BE2C (cell line): Measurements from ENCODE around the gene PALD1.

Experiments used
- DNase-seq: peaks from one replicate; pipeline ENCODE4 v3.0.0-alpha.2; 2020
- H3K27me3 ChIP-seq: fragments of 250-450 bp; sonication (Bioruptor Pico); 2 replicates; pipeline ENCODE4 v1.5.1; 2020; ENCODE audit warnings: mild to moderate bottlenecking
- H3K36me3 ChIP-seq: fragments of 250-450 bp; sonication (Bioruptor Pico); 2 replicates; pipeline ENCODE4 v1.5.1; 2020; ENCODE audit warnings: mild to moderate bottlenecking
- H3K4me1 ChIP-seq: fragments of 250-450 bp; sonication (Bioruptor Pico); 2 replicates; pipeline ENCODE4 v1.5.1; 2020
- H3K4me3 ChIP-seq: 2 replicates; pipeline ENCODE4 v1.5.1; 2011; ENCODE audit warnings: low read depth, low read length
- H3K9me3 ChIP-seq: fragments of 250-450 bp; sonication (Bioruptor Pico); 2 replicates; pipeline ENCODE4 v1.5.1; 2020
- TF ChIP-seq, protein P1 (sequence below): IDR thresholded peaks from 2 replicates; pipeline ENCODE4 v1.5.1; 2012; ENCODE audit warnings: mild to moderate bottlenecking, low read depth, low read length

PALD1 gene

DNA sequence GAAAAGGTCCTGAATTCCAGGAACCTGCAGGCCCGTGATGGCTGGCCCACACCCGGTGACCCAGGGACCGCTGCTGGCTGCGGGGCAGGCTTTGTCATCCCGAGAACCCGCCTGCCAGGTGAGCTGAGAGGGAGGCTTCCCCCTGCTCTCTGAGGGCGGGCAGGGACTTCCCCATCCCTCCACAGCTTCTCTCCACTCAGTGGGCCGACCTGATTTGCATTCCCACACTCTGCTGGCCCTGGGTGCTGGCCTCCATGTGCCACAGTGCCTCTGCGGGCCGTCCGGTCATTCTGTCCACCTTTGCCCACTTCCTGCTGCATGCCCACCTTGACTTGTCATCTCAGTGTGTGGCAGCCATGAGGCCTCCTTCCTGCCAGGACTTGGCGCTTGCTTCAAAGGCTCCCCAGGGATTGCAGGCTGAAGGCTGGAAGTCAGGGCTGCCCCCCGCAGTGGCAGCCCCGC lies 35.3 kb downstream of the PALD1 start:
- Histone ChIP-seq H3K27me3 (no peaks in the 10 kb centered on the region), H3K9me3 (no peaks in the 10 kb centered on the region), H3K36me3 (no peaks in the 10 kb centered on the region), H3K4me3 (no peak overlapping the region), H3K4me1 (peaks cover 3% of the 10 kb centered on the region; the same call in 1 of the 2 replicates)
- TF ChIP-seq, protein P1, sequence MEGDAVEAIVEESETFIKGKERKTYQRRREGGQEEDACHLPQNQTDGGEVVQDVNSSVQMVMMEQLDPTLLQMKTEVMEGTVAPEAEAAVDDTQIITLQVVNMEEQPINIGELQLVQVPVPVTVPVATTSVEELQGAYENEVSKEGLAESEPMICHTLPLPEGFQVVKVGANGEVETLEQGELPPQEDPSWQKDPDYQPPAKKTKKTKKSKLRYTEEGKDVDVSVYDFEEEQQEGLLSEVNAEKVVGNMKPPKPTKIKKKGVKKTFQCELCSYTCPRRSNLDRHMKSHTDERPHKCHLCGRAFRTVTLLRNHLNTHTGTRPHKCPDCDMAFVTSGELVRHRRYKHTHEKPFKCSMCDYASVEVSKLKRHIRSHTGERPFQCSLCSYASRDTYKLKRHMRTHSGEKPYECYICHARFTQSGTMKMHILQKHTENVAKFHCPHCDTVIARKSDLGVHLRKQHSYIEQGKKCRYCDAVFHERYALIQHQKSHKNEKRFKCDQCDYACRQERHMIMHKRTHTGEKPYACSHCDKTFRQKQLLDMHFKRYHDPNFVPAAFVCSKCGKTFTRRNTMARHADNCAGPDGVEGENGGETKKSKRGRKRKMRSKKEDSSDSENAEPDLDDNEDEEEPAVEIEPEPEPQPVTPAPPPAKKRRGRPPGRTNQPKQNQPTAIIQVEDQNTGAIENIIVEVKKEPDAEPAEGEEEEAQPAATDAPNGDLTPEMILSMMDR, result no peak
- DNase-seq, result no peak

DNA sequence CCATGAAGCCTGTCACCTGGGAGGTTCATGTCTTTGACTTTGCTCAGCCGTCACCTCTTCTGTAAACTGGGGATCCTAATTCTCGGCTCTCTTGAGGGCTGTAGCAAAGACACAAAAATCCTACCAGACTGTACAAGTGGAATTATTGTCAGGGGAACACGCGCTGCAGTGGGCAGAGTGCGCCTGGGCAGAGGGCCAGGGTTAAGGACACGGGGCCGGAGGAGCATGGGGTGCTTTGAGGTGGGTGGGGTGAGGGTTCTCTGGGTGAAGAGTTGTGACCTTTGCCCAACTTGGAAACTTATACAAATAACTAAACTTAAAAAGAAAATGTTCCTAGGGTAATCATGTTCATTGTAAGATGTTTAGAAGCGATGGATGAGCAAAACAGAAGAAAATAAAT lies 36.0 kb downstream of the PALD1 start:
- Histone ChIP-seq H3K4me3 (no peak overlapping the region), H3K9me3 (no peaks in the 10 kb centered on the region), H3K36me3 (no peaks in the 10 kb centered on the region), H3K4me1 (peaks cover 3% of the 10 kb centered on the region; the same call in 1 of the 2 replicates), H3K27me3 (no peaks in the 10 kb centered on the region)
- DNase-seq, result no peak
- TF ChIP-seq, protein P1, result no peak

DNA sequence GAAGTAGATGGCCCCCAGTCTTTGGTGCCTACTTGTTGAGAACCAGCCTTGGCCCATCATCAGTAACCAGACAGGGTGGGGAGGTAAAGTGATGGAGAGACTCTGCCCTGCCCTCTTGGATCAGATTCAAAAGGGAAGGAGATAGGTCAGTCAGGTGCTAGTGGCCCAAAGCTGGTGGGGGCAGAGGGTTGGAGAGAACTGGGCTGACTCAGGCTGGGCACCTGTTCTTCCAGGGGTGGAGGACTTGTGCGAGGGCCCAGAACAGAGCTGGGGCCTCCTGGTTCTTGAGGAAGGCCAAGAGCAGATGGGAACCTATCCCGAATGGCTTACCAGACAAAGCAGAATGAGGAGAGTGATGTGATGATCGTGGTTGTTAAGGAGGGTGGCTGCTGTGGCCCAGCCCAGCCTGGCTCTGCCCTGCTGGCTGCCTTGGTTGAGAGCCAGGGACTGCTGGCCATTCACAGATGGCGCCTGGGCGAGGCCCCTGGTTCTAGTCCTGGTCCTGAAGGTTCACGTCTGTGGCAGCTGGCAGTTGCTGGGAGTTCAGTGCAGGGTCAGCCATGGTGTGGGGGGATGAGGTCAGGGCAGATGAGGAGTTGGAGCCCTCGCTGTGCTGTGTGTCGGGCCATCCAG lies 36.6 kb downstream of the PALD1 start:
- no peak for DNase-seq
- H3K4me1 ChIP-seq, result peaks cover 3% of the 10 kb centered on the region; the same call in 1 of the 2 replicates
- TF ChIP-seq, protein P1, result no peak

DNA sequence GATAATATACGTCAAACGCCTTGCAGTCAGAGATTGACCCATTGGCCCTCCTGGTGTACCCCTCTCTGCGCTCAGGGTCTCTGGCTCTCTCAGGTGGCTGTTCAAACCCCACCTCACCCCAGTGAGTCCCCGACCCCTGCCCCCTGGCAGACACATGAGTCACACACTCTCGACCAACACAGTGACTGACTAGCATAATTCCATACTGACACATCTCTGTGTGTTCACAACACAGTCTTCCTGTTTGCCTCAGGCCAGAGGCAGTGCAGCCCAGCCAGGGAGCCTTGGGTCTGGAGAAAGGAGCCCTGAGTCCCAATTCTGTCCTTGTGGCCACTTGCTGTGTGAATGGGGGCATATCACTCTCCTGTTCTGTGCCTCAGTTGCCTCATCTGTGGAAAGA lies 40.1 kb downstream of the PALD1 start:
- DNase-seq, result no peak
- no peak overlapping the region for H3K4me3 ChIP-seq
- TF ChIP-seq, protein P1, result no peak

More for the DNA sequence above, 36.6 kb downstream of the PALD1 start:
- Histone ChIP-seq H3K27me3 (no peaks in the 10 kb centered on the region), H3K36me3 (no peaks in the 10 kb centered on the region), H3K9me3 (no peaks in the 10 kb centered on the region), H3K4me3 (no peak overlapping the region)

DNA sequence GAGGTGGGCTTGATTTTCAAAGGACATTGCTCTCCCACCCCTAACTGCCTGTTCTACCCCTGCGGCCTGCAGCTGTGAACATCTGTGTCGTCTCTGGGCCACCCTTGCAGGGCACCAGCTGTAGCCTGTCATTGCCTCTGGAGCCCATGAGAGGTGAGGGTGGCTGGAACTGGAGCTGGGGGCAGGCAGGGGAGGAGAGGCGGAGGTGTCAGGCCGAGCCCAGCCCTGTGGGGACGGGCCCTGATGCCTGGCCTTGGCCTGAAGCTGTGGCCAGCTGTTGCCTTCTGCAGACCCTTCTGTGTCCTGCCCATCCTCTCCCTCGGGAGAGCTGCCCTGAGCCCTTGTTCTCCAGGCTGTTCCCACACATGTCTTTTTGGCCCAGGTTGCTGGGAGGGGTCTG lies 44.5 kb downstream of the PALD1 start:
- Histone ChIP-seq H3K4me1 (no peaks in the 10 kb centered on the region), H3K9me3 (no peaks in the 10 kb centered on the region), H3K27me3 (no peaks in the 10 kb centered on the region), H3K4me3 (no peak overlapping the region), H3K36me3 (no peaks in the 10 kb centered on the region)
- TF ChIP-seq, protein P1, result no peak
- DNase-seq, result no peak

More for the DNA sequence above, 40.1 kb downstream of the PALD1 start:
- Histone ChIP-seq H3K27me3 (no peaks in the 10 kb centered on the region), H3K4me1 (no peaks in the 10 kb centered on the region), H3K9me3 (no peaks in the 10 kb centered on the region), H3K36me3 (no peaks in the 10 kb centered on the region)

DNA sequence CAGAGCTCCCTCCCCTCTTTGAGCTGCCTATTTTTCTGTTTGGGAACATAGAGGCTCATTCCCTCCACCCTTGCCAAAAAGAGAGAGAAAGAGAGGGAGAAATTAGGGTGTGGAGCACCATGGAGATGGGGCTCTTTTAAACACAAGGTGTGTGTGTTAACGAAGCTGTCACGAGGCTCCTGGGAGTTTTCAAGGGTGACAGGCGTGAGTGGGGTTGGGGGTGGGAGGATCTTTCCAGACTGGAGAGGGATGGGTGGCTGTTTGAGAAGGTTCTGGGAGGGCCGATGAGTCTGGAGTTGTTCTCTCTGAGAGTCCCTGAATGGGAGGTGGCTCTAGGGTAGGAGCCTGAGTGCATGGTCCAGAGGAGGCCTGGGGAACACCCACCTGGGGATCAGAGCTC lies 45.0 kb downstream of the PALD1 start:
- Histone ChIP-seq H3K9me3 (no peaks in the 10 kb centered on the region), H3K4me3 (no peak overlapping the region), H3K4me1 (no peaks in the 10 kb centered on the region), H3K36me3 (no peaks in the 10 kb centered on the region), H3K27me3 (no peaks in the 10 kb centered on the region)
- TF ChIP-seq, protein P1, result no peak
- no peak for DNase-seq
